Measurements from ENCODE around the gene TSPAN9. TPM values are rescaled to one million over a fixed set of nuclear protein-coding genes. Genes with fewer than 3 reads are reported as not detected.

The TSPAN9 gene
- total RNA-seq, 1 experiment from 2014 or later: 35.5 TPM

DNA sequence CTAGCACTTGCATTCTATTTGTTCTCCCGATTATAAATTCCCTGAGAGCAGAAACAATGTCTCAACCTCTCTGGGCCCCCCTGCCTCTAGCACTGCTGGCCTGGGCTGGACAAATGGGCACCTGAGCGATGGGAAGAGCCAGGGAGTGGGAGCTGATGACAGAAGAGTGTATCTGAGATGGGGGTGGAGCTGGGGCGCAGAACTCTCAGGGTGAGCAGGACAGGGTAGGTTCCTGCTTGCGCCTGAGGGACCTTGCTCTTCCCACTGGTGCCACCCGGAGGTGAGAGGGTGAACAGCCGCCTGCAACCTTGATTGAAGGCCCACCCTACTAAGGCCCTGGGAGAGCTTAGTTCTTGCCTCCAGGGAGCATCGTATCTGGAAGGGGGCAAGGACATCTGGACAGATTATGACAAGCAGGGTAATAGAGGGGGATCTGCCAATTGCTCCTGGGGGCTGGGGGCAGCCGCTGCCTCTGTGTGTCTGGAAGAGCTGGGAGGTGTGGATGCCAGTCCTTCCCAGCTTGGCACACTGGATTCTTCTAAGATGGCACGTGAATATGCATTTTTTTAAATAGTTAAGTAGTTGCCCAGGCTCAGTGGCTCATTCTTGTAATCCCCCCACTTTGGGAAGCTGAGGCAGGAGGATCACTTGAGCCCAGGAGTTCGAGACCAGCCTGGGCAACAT lies 43.0 kb upstream of the TSPAN9 start:
- BruUV-seq (replicated peaks): no TSS peak
- TF ChIP-seq EZH2 (IDR thresholded peaks at IDR 0.05; ENCODE audit: borderline replicate concordance, low read depth, low read length, poor library complexity, severe bottlenecking): no peak
- TF ChIP-seq, protein P1, sequence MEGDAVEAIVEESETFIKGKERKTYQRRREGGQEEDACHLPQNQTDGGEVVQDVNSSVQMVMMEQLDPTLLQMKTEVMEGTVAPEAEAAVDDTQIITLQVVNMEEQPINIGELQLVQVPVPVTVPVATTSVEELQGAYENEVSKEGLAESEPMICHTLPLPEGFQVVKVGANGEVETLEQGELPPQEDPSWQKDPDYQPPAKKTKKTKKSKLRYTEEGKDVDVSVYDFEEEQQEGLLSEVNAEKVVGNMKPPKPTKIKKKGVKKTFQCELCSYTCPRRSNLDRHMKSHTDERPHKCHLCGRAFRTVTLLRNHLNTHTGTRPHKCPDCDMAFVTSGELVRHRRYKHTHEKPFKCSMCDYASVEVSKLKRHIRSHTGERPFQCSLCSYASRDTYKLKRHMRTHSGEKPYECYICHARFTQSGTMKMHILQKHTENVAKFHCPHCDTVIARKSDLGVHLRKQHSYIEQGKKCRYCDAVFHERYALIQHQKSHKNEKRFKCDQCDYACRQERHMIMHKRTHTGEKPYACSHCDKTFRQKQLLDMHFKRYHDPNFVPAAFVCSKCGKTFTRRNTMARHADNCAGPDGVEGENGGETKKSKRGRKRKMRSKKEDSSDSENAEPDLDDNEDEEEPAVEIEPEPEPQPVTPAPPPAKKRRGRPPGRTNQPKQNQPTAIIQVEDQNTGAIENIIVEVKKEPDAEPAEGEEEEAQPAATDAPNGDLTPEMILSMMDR (conservative IDR thresholded peaks at IDR 0.05; ENCODE audit: low read depth, low read length): peak; percentile 75
- Histone ChIP-seq H3K9me3 (ENCODE audit: low read depth, low read length, poor library complexity, severe bottlenecking) (no peaks in the 10 kb centered on the region), H3K27me3 (replicated peaks; ENCODE audit: insufficient read depth, low read depth, low read length, poor library complexity) (no peaks in the 10 kb centered on the region), H3K4me1 (ENCODE audit: insufficient read depth, low read length, poor library complexity, severe bottlenecking) (no peaks in the 10 kb centered on the region), H3K27ac (ENCODE audit: low read depth, low read length, poor library complexity, severe bottlenecking) (no peak overlapping the region), H3K4me3 (ENCODE audit: low read depth, low read length, poor library complexity, severe bottlenecking) (no peak overlapping the region), H3K36me3 (ENCODE audit: insufficient read depth, low read length, poor library complexity, severe bottlenecking) (peaks cover 6% of the 10 kb centered on the region)
- intact Hi-C loops (cut with micrococcal nuclease; ENCODE audit: unreplicated experiment): loop anchor here (5.0 kb wide), 1 partner anchor 147 kb away; no protein-coding TSS in a partner anchor
- ChIA-PET POLR2A (ENCODE audit: low non-redundant PET) (interaction anchor here (1.0 kb wide), 1 partner anchor 48 kb away, joined by 3 read pairs; no protein-coding TSS in a partner anchor), CTCF (interaction anchor here (0.8 to 1.8 kb wide), 4 partner anchors 149 to 189 kb away, joined by 3 to 7 read pairs (median 5); no protein-coding TSS in a partner anchor)
- peak; percentile 72 for DNase-seq (ENCODE audit: low spot score)

DNA sequence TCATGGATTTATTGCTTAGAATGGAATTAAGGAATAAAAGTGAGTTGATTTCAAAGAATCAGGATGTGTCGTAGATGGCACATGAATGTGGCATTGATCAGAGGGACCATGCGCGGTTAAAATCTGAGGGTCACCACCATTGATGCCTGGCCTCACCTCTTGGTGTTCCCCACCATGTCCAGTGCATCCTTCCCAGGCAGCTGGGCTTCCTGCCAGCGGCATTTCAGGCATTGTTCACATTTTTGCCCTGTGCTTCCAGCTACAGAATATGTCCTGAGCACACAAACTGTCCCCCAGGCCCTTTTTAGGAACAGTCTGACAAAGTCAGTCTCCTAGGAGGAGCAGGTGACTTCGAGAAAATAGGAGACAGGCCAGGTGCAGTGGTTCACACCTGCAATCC lies 42.0 kb upstream of the TSPAN9 start:
- no peaks in the 10 kb centered on the region for H3K4me1 ChIP-seq (ENCODE audit: insufficient read depth, low read length, poor library complexity, severe bottlenecking)
- ChIA-PET POLR2A (ENCODE audit: low non-redundant PET) (no interaction called here), CTCF (interaction anchor here (0.7 kb wide), 1 partner anchor 145 kb away, joined by 3 read pairs; no protein-coding TSS in a partner anchor)
- DNase-seq (ENCODE audit: low spot score): no peak
- intact Hi-C loops (cut with micrococcal nuclease; ENCODE audit: unreplicated experiment): no loop called here
- BruUV-seq (replicated peaks): no TSS peak
- no peaks in the 10 kb centered on the region for H3K27me3 ChIP-seq (replicated peaks; ENCODE audit: insufficient read depth, low read depth, low read length, poor library complexity)
- no peak overlapping the region for H3K27ac ChIP-seq (ENCODE audit: low read depth, low read length, poor library complexity, severe bottlenecking)
- TF ChIP-seq EZH2 (IDR thresholded peaks at IDR 0.05; ENCODE audit: borderline replicate concordance, low read depth, low read length, poor library complexity, severe bottlenecking): no peak
- TF ChIP-seq, protein P1 (conservative IDR thresholded peaks at IDR 0.05; ENCODE audit: low read depth, low read length): no peak
- H3K9me3 ChIP-seq (ENCODE audit: low read depth, low read length, poor library complexity, severe bottlenecking): no peaks in the 10 kb centered on the region
- peaks cover 6% of the 10 kb centered on the region for H3K36me3 ChIP-seq (ENCODE audit: insufficient read depth, low read length, poor library complexity, severe bottlenecking)
- no peak overlapping the region for H3K4me3 ChIP-seq (ENCODE audit: low read depth, low read length, poor library complexity, severe bottlenecking)

GRCh38 chr12:3035815-3036702 lies 41.1 kb upstream of the TSPAN9 start:
- intact Hi-C loops (cut with micrococcal nuclease; ENCODE audit: unreplicated experiment): no loop called here
- peaks cover 14% of the 10 kb centered on the region for H3K36me3 ChIP-seq (ENCODE audit: insufficient read depth, low read length, poor library complexity, severe bottlenecking)
- no peak overlapping the region for H3K4me3 ChIP-seq (ENCODE audit: low read depth, low read length, poor library complexity, severe bottlenecking)
- CTCF ChIA-PET: no interaction called here
- TF ChIP-seq, protein P1 (conservative IDR thresholded peaks at IDR 0.05; ENCODE audit: low read depth, low read length): peak; percentile 40; the same call in 1 of the 2 replicates
- TF ChIP-seq EZH2 (IDR thresholded peaks at IDR 0.05; ENCODE audit: borderline replicate concordance, low read depth, low read length, poor library complexity, severe bottlenecking): no peak
- peak; percentile 15 for DNase-seq (ENCODE audit: low spot score)
- POLR2A ChIA-PET (ENCODE audit: low non-redundant PET): no interaction called here
- no peaks in the 10 kb centered on the region for H3K27me3 ChIP-seq (replicated peaks; ENCODE audit: insufficient read depth, low read depth, low read length, poor library complexity)
- no peaks in the 10 kb centered on the region for H3K9me3 ChIP-seq (ENCODE audit: low read depth, low read length, poor library complexity, severe bottlenecking)
- no peak overlapping the region for H3K27ac ChIP-seq (ENCODE audit: low read depth, low read length, poor library complexity, severe bottlenecking)
- H3K4me1 ChIP-seq (ENCODE audit: insufficient read depth, low read length, poor library complexity, severe bottlenecking): no peaks in the 10 kb centered on the region
- no TSS peak for BruUV-seq (replicated peaks)
